HG02943 (cell line): ENCODE data around the gene OSBP2.

Experiments used
- ATAC-seq: cut with Tn5 transposase; IDR thresholded peaks from one replicate; pipeline ENCODE4 v1.9.1; 2021; ENCODE audit warnings: mild to moderate bottlenecking, low read depth, moderate library complexity; ENCODE audit not compliant: unreplicated experiment

The OSBP2 gene, protein sequence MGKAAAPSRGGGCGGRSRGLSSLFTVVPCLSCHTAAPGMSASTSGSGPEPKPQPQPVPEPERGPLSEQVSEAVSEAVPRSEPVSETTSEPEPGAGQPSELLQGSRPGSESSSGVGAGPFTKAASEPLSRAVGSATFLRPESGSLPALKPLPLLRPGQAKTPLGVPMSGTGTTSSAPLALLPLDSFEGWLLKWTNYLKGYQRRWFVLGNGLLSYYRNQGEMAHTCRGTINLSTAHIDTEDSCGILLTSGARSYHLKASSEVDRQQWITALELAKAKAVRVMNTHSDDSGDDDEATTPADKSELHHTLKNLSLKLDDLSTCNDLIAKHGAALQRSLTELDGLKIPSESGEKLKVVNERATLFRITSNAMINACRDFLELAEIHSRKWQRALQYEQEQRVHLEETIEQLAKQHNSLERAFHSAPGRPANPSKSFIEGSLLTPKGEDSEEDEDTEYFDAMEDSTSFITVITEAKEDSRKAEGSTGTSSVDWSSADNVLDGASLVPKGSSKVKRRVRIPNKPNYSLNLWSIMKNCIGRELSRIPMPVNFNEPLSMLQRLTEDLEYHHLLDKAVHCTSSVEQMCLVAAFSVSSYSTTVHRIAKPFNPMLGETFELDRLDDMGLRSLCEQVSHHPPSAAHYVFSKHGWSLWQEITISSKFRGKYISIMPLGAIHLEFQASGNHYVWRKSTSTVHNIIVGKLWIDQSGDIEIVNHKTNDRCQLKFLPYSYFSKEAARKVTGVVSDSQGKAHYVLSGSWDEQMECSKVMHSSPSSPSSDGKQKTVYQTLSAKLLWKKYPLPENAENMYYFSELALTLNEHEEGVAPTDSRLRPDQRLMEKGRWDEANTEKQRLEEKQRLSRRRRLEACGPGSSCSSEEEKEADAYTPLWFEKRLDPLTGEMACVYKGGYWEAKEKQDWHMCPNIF

DNA sequence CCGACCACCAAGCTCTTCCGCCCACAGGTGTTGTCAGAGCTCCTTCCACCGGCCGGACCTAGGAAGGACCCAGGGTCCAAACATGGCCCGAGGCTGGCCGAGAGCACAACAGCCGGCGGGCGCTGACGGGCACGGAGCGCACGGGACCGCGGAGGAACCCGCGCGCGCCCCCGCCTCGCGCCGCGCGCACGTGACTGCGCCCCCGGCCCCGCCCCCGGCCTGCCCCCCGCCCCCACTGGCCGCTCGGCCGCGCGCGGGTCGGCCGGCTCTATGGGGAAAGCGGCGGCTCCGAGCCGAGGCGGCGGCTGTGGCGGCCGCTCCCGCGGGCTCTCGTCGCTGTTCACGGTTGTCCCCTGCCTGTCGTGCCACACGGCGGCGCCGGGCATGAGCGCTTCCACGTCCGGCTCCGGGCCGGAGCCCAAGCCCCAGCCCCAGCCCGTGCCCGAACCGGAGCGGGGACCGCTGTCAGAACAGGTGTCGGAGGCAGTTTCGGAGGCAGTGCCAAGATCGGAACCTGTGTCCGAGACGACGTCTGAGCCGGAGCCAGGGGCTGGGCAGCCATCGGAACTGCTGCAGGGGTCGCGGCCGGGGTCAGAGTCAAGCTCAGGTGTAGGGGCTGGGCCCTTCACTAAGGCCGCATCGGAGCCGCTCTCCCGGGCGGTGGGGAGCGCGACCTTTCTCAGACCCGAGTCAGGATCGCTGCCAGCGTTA lies at the start of gene OSBP2:
Gene OSBP2 (plus strand): TSS at position 235 of the 711 bp plus-strand sequence. CDS start 36 bp downstream, at position 271.
- ATAC-seq, result no peak

DNA sequence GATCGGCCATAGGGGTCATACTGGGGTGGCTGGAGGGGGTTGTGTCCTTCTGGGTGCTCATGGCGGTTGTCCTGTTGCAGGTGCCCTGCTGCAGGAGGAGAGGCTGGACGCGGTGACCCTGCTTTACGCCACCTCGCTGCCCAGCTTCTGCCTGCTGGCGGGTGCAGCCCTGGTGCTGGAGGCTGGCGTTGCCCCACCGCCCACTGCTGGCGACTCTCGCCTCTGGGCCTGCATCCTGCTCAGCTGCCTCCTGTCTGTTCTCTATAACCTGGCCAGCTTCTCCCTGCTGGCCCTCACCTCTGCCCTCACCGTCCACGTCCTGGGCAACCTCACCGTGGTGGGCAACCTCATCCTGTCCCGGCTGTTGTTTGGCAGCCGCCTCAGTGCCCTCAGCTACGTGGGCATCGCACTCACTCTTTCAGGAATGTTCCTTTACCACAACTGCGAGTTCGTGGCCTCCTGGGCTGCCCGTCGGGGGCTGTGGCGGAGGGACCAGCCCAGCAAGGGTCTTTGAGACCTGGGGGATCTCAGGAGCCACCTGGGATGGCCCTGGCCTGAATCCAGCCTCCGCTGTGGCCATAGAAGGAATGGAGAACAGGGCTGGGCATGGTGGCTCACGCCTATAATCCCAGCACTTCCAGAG lies 48.0 kb upstream of the OSBP2 start:
- ATAC-seq, result no peak

DNA sequence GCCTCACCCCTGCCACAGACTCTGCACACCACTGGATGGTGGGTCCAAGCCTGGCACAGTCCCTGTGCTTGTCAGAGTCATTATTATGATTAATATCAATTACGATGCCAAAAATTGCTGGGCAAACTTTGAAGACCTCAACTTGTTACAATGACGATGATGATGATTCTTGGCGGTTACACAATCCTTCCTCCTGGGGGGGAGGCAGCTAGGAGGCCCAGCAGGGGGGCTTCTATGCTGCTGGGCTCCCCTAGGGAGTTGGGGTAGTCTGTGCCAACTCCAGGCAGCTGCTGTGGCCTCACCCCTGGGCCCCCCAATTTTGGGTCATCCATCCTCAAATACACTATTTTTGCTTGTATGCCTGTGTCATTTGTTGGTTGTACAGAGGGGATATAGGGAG lies 47.1 kb upstream of the OSBP2 start:
- ATAC-seq, result no peak

DNA sequence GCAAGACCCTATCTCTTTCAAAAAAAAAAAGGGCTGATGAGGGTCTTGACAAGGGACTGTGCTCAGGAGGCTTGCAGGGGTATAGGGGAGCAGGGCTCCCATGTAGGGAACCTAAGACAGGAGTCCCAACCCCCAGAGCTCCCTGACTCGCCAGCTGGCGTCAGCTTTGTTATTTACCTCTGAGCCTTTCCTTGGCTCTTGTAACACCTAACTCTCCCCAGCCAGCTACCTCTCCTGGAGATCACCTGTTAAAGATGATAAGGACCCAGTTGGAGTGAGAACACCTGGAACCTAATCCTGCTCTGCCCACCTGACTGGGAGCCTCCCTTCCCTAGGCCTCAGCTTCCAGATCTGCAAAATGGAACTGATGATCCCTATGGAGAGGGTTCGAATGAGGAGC lies 45.8 kb upstream of the OSBP2 start:
- ATAC-seq, result no peak

DNA sequence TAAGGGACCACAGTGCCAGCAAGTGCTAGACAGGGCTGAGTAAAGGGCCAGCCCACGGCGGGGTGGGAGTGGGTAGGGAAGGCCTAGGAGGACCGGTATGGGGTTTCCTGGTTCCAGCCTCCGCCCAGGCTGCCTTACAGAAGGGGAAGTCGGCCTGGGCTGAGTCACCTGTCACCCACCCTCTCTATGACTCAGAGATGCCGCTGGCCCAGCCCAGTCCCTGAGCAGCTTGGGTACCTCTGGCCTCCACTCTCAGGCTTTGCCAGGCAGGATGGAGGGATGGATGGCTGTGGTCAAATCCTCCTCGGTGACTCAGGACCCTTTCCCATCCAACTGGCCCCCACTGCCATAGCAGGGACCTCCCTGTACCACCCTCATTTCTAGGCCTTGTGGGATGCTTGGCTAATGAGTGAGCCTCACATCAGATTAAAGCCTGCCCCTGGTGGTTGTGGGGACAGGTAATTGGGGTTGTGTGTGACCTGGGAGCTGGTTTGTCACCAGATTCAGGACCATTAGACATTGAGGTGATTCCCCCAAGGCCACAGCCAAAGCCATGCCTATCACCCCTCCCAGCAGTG lies 45.2 kb upstream of the OSBP2 start:
- ATAC-seq, result no peak

DNA sequence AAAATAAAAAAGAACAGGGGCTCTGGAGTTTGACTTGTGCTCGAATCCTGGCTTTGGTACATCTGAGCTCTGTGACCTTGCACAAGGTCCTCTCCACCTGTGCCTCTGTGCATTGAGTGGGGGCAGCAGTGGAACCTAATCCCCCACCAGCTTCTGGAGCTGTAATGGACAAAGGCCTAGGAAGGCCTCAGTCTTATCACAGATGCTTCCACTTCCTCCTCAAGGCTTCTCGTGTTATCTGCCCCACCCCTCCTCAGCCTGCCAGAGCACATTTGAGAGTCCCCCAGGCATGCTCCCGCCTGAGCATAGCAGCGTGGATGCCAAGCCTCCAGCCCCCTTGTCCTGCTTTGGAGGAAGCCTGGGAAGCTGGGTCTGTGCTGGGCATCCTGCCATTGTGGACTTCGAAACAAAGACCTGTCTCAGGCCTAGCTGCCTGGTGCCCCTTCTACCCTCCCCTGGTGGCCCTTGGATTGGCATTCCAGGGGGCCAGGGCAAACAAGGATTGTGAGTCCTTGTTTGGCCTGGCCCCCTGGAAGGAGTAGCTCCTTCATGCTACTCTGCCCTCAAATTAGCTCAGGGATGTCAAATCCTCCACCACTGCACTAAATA lies 44.1 kb upstream of the OSBP2 start:
- no peak for ATAC-seq

DNA sequence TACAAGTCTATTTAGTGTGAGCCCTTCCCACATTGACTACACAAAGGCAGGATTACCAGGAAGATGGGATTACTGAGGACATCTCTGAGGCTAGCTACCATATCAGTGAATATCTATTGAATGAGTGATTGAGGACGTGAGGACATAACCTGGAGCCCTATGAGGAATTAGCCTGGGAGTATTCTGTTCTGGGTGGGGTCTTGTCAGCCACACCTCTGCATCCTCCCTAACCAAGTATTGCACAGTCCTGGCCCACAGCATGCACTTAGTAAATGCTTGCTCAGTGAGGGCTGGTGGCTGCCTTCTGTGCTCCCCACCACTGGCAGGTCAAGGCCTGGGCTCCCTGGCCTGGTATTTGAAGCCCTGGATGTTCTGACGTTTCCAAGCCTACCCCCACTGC lies 41.8 kb upstream of the OSBP2 start:
- no peak for ATAC-seq

DNA sequence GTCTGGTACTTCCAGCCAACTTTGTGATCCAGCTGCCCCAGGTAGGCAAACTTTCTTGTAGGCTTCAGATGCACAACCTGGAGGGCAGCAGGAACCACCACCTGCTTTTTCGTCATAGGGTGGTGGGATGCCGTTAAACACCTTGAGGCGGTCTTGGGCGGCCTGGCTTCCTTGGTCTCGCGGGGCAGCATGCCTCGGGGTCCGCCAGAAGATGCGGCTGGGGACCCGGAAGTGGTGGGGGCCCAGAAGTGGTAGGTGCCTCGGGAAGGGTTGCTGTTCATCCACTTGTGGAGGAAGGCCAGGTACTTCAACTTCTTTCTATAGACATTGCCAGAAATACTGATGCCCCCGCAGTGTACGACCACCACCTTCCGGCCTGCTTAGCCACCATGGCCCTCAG lies 40.3 kb upstream of the OSBP2 start:
- no peak for ATAC-seq

DNA sequence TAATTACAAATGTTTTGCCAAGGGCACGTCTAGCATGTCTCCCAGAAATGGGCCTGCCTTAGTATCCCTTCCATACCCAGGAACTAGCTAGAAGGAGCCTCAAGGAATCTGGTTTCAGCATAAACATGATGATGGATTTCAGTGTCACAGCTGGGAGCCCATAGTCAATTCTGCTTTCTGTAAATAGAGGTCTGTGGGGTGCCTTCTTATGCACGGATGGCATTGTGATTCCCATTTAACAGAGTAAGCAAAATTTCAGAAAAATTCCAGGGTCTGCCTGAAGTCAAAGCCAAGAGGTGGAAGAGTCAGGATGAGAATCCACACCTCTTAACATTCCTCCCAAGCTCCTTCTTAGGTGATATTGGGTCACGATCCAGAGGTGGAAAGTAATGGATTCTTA lies 39.1 kb upstream of the OSBP2 start:
- no peak for ATAC-seq

DNA sequence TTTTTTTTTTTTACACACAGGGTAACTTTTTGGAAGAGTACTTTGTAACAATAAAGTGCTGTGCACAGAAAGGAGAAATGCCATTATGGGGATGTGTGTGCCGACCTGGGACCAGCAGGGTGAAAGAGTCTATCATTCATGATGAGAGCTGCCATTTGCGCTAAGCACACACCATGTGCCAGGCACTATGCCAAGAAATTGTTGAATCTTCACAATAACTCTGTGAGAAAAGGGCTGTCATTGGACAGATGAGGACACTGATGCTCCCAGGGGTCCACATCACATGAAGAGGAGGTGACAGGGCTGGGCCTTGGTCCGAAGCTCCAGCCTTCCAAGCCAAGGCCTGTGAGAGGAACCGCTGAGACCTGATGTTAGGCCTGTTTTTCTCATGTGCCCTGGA lies 32.6 kb upstream of the OSBP2 start:
- ATAC-seq, result no peak

DNA sequence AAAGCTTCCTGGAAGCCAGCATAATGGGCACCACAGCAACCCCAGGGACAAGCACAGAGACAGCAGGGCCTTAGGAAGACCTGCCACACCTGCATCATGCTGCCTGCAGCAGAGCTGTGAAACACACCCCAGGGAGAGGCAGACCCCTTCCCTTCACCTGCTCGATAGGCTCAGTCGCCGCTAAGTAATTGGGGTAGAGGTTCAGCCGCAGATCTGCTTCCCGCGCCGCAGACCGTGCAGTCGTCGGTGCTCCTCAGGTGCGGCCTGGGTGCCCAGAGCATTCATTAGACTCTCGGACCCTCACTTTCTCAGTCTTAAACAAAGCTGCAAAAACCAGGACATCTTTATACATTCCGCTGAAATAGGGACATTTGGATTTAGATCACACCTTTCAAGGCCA lies 29.9 kb upstream of the OSBP2 start:
- ATAC-seq, result no peak

DNA sequence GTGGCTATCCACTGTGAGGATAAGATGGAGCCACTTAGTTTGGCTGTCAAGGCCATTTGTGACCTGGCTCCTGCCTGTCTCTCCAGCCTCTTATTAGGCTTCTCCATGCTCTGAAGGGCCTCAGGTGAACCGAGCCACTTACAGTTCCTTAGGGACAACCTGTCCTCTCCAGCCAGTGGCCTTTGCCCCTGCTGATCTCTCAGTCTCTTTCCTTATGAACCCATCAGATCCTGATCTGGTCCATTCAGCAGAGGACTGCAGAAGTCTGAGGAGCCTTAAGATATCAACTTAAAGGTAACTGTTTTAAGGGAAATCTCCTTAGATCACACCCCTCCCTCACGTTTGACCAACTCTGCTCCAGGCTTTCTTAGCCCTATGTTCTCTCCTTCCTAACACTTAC lies 29.4 kb upstream of the OSBP2 start:
- no peak for ATAC-seq

DNA sequence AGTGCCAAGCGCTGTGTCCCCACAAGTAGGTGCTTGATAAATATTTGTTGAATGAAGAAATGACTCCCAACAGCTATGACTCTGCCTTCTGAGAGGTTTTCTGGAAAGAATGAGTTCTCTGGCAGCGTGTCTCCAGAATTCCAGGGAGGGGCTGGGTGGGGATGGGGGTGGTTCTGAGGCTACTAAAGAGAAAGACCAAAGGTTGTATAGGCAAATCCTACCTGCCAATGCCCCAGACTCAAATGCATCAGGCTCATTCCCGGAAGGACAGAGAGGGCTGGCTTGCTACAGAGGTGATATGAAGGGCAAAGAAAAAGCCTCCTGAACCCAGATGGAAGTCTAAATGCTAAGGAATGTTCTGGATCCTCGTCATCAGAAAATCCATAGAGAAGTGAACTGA lies 28.9 kb upstream of the OSBP2 start:
- ATAC-seq, result no peak

DNA sequence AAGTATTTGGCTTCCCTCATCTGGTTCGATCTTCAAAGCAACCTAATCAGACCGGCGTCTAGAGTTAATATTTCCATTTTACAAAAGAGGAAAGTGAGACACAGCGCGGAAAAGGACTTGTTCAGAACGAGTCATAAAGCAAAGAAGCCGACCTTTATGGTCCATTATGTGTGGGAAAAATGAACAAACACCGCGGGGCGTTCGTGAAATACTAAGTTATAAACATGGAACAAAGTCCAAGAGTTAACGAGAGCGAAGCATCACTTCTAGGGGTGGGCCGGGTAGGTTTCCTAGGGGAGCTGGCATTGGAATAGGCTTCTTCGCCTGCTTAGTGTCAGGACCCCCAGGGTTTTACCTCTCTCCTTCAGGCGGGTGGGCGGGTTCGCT lies 27.6 kb upstream of the OSBP2 start:
- no peak for ATAC-seq

DNA sequence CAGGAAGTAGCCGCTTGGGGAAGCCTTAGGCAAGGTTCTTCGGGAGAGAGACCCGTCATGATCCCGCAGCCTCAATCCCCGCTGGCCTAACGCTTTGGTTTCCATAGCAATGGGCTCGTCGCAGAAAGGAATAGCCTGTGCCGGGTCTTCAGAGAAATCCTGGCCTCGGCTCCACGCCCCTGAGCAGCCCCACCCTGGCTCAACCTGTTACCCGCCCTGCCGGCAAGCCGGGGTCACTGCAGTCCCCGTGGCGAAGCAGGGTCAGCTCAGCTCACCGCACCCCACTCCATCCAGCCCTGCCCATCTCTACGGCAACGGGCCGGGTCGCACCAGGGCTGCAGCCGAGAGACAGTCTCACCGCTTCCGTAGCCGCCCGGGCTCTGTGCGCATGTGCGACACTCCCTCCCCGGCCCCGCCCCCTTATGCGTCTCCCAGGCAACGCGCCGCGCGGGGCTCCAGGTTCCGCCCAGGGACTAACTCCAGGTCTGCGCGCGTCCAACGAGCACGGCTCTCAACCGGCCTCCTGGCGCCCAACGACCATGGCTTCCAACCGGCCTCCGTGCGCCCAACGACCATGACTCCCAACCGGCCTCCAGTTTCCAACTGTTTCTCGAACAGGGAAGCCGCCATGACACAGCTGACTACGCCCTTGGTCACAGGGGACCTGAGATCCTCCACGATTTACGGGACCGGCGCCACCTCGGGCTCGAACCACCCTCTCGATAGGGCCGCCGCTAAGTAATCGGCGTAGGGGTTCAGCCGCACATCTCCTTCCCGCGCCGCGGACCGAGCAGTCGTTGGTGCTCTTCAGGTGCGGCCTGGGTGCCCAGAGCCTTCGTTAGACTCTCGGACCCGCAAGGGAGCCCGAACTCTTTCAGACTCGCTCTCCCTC lies 26.9 kb upstream of the OSBP2 start, which contains the start of gene DUSP18:
Gene DUSP18 (minus strand): TSS at position 382 of the 892 bp plus-strand sequence. CDS start 3,872 bp downstream, outside the sequence.
- ATAC-seq, result peak; percentile 79

DNA sequence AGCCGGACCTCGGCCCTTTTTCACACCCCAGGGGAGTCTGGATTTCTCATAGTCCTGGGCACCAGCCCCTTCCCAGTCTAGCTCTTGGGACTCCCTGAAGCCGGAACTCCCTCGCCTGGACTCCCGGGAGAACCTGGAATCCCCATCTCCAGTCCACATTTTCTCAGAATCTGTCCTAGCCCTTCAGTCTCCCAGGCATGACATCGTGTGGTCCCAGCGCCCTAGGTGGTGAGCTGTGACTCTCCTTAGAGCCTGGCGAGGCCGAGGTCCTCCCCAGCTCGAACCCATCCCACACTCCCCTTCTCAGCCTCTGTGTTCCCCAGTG lies 26.3 kb upstream of the OSBP2 start:
- no peak for ATAC-seq

DNA sequence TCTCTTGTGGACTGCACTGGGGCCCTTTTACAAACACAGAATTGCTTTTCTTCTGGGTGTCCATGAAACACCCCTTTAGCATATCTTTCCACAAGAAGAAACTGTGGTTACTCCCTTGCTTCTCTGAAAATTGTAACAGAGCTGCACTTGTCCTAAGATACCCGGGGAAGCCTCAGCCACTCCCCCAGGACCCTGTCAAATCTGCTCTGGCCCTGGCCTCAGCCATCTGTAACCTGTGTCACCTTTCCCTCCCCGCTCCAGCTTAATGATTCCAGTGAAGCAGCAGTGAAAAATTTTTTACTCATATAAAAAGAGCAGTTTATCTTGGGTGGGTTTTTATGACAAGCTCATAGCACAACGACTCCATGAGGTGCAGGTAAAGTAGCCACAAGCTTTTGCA lies 23.6 kb upstream of the OSBP2 start:
- no peak for ATAC-seq

DNA sequence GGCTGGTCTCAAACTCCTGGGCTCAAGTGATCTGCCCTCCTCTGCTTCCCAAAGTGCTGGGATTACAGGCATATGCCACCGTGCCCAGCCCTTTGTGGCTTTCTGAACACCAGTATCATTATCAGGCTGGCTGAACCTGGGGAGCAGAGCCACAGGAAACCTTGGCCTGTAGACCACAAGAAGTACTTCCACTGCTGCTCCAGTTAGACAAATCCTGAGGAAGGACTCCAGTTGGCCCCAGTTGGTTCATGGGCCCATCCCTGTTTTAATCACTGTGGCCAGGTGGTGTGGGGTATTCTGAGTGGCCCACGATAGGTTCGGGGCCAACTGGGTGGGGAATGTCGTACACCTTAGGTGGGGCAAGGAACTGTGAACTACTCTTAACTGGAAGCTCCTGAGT lies 21.5 kb upstream of the OSBP2 start:
- no peak for ATAC-seq

DNA sequence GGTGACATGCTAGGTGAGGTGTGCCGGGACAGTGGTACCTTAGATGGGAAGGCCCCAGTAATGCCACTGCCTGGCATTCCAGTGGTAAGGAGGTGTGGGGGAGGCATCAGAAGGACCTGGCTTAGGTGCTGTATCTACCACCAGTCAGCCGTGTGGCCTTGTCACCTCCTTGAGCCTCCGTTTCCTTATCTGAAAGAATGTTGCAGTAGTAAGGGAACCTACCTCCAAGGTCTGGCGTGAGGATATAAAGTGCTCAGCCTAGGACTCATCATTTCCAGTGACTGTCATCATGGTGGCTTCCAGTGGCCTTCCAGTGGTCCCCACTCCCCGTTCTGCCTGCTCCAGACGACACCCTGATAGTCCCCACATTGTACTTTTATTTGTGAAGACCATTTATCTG lies 20.2 kb upstream of the OSBP2 start:
- ATAC-seq, result no peak
